WERI-Rb-1 (cell line): ENCODE data around the gene TRIO.

Experiments
- DNase-seq: peaks from one replicate; pipeline ENCODE4 v3.0.0-alpha.2; 2020
- H3K27ac ChIP-seq: fragments of 250-450 bp; sonication (Bioruptor Pico); 2 replicates; pipeline ENCODE4 v1.5.1; 2020; ENCODE audit warnings: mild to moderate bottlenecking, moderate library complexity
- H3K27me3 ChIP-seq: fragments of 250-450 bp; sonication (Bioruptor Pico); 2 replicates; pipeline ENCODE4 v1.5.1; 2021; ENCODE audit warnings: mild to moderate bottlenecking, low read depth, moderate library complexity; ENCODE audit not compliant: insufficient read depth, severe bottlenecking
- H3K36me3 ChIP-seq: fragments of 250-450 bp; sonication (Bioruptor Pico); 2 replicates; pipeline ENCODE4 v1.5.1; 2020; ENCODE audit warnings: mild to moderate bottlenecking, moderate library complexity
- H3K4me3 ChIP-seq: 2 replicates; pipeline ENCODE4 v1.5.1; 2011; ENCODE audit warnings: low read depth, mild to moderate bottlenecking, control low read depth, low read length
- H3K9me3 ChIP-seq: fragments of 250-450 bp; sonication (Bioruptor Pico); 2 replicates; pipeline ENCODE4 v1.5.1; 2021; ENCODE audit warnings: mild to moderate bottlenecking, moderate library complexity; ENCODE audit not compliant: severe bottlenecking
- TF ChIP-seq, protein P1 (sequence below): IDR thresholded peaks from 2 replicates; pipeline ENCODE4 v1.5.1; 2011; ENCODE audit warnings: low read depth, mild to moderate bottlenecking, control low read depth, inconsistent platforms, low read length

TRIO gene

DNA sequence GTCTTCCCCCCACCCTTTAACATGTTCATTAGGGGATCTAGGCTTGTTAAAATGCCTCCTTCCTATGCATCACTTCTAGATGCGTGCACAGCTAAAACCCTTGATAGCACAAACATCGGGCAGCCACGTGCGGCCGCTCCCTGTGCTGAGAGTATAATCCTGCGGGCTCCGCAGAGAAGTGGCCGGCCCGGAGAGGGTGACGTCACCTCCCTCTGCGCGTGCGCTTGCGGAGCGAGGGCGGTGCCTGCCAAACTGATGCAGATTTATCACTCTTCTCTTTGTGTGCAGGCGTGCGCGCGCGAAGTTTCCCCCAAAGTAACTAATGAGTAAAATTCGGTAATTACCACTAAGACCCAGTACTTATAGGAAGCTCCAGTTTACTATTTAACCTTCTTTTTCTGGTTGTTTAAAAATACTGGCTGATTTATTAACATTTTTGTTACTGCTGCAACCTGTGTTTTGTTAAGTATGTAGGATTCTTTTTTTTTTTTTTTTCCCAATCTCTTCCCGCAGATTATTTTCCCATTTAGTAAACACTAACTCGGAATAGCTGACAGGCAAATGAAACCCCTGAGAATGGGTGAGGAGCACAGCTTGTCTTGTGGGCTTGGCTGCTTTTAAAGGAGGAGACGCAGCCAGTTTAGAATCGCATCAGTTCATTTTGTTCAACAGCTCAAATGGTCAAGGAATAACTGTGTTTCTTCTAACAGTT lies 121.6 kb downstream of the TRIO start:
- peak overlapping the region; percentile 48 for H3K4me3 ChIP-seq
- peak overlapping the region; percentile 33; the same call in 1 of the 2 replicates for H3K27ac ChIP-seq
- no peaks in the 10 kb centered on the region for H3K27me3 ChIP-seq
- TF ChIP-seq, protein P1, sequence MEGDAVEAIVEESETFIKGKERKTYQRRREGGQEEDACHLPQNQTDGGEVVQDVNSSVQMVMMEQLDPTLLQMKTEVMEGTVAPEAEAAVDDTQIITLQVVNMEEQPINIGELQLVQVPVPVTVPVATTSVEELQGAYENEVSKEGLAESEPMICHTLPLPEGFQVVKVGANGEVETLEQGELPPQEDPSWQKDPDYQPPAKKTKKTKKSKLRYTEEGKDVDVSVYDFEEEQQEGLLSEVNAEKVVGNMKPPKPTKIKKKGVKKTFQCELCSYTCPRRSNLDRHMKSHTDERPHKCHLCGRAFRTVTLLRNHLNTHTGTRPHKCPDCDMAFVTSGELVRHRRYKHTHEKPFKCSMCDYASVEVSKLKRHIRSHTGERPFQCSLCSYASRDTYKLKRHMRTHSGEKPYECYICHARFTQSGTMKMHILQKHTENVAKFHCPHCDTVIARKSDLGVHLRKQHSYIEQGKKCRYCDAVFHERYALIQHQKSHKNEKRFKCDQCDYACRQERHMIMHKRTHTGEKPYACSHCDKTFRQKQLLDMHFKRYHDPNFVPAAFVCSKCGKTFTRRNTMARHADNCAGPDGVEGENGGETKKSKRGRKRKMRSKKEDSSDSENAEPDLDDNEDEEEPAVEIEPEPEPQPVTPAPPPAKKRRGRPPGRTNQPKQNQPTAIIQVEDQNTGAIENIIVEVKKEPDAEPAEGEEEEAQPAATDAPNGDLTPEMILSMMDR: no peak
- no peaks in the 10 kb centered on the region for H3K9me3 ChIP-seq
- DNase-seq: peak; percentile 98
- no peaks in the 10 kb centered on the region for H3K36me3 ChIP-seq

DNA sequence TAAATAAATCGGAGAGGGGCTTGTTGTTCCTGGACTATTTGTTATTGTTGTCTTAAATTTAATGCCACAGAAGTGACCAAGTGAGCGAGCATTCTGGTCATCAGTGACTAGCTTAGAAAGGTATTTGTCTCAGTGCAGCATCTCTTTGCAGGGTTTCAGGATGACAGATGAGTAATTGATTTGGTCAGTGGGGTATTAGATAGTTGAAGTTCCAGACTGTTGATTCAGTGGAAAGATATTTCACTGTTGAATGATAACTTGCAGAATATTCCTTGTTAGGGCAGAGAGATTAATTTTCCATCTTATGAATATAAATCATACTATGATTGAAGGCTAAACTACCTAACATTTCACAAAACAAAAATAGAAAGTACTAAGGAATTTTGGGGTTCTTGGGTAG lies 122.4 kb downstream of the TRIO start:
- Histone ChIP-seq H3K27ac (no peak overlapping the region), H3K36me3 (no peaks in the 10 kb centered on the region), H3K4me3 (no peak overlapping the region), H3K9me3 (no peaks in the 10 kb centered on the region), H3K27me3 (no peaks in the 10 kb centered on the region)
- TF ChIP-seq, protein P1: no peak
- no peak for DNase-seq

DNA sequence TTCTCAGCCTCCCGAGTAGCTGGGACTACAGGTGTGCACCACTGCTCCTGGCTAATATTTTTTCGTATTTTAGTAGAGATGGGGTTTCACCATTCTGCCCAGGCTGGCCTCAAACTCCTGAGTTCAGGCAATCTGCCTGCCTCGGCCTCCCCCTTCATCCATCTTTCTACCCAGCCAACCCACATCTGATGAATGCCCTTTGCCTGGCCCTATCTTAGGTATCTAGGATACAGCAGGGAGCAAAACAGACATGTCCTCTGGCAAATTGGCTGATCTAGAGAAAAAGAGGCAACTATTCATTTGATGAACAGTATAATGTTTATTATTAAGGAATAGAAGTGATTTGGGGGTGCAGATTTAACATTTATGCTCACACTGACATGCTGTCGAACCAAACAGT lies 123.0 kb downstream of the TRIO start:
- DNase-seq: no peak
- no peaks in the 10 kb centered on the region for H3K9me3 ChIP-seq
- no peak overlapping the region for H3K27ac ChIP-seq
- no peaks in the 10 kb centered on the region for H3K27me3 ChIP-seq
- TF ChIP-seq, protein P1: no peak
- H3K36me3 ChIP-seq: no peaks in the 10 kb centered on the region
- H3K4me3 ChIP-seq: no peak overlapping the region

DNA sequence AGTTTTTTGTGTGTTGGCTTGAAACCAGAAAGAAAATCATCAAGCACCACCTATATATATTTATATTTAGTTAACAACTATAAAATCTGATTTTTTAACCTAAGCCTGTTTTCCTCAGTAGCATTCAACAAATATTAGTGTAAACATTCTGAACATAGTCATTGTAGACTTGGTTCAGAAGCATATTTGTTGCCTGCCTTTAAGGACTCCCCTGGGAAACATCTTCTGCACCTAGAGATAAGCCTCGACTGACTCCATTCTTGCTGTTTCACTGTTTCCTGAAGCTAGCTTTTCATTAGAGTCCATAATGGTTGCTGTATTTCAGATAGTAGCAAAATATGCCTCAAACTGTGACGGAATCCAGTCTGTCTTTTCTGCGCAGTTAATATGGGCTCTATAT lies 123.5 kb downstream of the TRIO start:
- H3K27me3 ChIP-seq: no peaks in the 10 kb centered on the region
- TF ChIP-seq, protein P1: no peak
- no peaks in the 10 kb centered on the region for H3K36me3 ChIP-seq
- no peak overlapping the region for H3K27ac ChIP-seq
- no peak for DNase-seq
- H3K4me3 ChIP-seq: no peak overlapping the region
- H3K9me3 ChIP-seq: no peaks in the 10 kb centered on the region

DNA sequence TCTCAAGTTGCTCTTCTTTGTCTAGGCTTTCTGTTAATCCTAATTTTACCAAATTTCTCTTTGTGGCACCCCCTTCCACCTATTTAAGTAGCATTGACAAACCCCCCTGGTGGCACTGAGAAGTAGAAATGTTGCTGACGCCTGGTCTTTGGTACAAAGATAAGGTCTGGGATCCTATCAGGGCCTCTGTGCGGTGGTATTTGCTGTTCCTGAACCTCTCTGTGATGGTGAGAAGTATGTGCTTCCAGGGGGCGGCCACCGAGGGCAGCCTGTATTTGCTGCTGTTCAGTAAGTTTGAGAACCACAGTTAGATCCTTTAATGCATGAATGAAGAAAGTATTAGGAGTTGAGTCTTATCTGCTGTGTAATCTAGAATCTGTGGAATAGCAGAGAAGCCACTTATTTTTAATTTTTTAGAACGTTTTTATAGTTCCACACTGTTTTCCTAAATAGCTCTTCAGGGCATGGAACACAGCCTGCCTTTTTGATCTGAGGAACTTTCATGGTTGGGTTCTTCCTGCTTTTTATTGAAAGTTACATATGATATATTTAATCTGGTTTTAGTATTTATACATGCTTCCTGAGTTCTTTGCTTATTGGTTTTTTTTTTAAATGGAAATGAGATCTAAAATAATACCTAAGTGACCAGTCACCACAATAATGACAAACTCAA lies 124.2 kb downstream of the TRIO start:
- no peak for DNase-seq
- H3K27me3 ChIP-seq: no peaks in the 10 kb centered on the region
- no peak overlapping the region for H3K4me3 ChIP-seq
- H3K36me3 ChIP-seq: no peaks in the 10 kb centered on the region
- H3K9me3 ChIP-seq: no peaks in the 10 kb centered on the region
- no peak overlapping the region for H3K27ac ChIP-seq
- TF ChIP-seq, protein P1: no peak
